ENCODE measurements around the gene SPRYD7.
"Not testable (repeated sequence)": the region's sequence is repeated elsewhere in the genome, so short reads cannot be mapped to it uniquely, and the experiment has no call there.

SPRYD7 gene

GRCh38 chr13:49932868-49933267 is 3.3 kb downstream of the SPRYD7 start:
- no peak for DNase-seq (ENCODE audit: low read depth)

GRCh38 chr13:49932066-49932465 is 4.1 kb downstream of the SPRYD7 start:
- DNase-seq (ENCODE audit: low read depth), result no peak

GRCh38 chr13:49927755-49928154 is 8.4 kb downstream of the SPRYD7 start:
- DNase-seq (ENCODE audit: low read depth), result no peak

GRCh38 chr13:49925881-49926418 is 10.2 kb downstream of the SPRYD7 start:
- DNase-seq (ENCODE audit: low read depth), result no peak

DNA sequence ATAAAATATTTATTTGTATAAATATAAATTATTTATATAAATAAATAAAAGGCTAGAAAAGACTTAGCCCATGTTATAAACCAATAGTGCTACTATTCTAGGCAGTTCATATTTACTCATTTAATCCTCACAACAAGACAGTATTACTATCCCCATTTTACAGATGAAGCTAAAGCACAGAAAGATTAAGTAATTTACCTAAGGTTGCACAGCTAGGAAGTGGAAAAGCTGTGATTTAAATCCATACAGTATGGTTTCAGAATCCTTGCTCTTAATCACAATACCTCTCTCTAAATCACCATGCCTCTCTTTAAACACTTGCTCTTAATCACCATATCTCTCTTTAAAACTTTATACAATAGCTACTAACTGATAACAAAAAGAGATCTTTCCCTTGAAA is 13.8 kb downstream of the SPRYD7 start:
- no peak for DNase-seq (ENCODE audit: low read depth)

GRCh38 chr13:49920969-49921368 is 15.2 kb downstream of the SPRYD7 start:
- DNase-seq (ENCODE audit: low read depth), result not testable (repeated sequence)

GRCh38 chr13:49918106-49918505 is 18.0 kb downstream of the SPRYD7 start:
- DNase-seq (ENCODE audit: low read depth), result not testable (repeated sequence)

- no peak for DNase-seq (ENCODE audit: low read depth)
These were observed 21.2 kb downstream of the SPRYD7 start for GRCh38 chr13:49914947-49915346.

DNA sequence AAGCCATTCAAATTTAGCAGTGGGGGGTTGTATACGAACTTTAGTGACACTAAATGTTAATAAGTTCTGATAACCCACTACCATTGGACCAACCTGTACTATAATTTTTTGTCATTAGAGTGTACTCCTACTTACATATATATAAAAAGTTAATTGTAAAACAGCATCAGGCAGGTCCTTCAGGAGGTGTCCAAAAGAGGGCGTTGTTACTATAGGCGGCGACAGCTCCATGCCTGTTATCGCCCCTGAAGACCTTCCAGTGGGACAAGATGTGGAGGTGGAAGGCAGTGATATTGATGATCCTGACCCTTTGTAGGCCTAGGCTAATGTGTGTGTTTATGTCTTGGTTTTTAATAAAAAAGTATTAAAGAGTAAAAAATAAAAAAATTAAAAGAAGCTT is 27.5 kb downstream of the SPRYD7 start:
- DNase-seq (ENCODE audit: low read depth), result no peak

- DNase-seq (ENCODE audit: low read depth), result no peak
These were observed 31.2 kb downstream of the SPRYD7 start for GRCh38 chr13:49904729-49905456.

DNA sequence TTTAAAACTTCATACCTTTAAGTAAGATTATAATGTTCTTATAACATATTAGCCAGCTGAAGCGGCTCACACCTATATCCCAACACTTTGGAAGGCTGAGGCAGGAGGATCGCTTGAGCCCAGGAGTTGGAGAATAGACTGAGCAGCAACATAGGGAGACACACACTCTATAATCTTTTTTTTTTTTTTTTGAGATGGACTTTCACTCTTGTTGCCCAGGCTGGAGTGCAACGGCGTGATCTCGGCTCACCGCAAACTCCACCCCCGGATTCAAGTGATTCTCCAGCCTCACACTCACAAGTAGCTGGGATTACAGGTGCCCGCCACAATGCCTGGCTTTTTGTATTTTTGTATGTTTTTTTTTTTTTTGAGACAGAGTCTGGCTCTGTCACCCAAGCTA is 37.3 kb downstream of the SPRYD7 start:
- DNase-seq (ENCODE audit: low read depth), result no peak

DNA sequence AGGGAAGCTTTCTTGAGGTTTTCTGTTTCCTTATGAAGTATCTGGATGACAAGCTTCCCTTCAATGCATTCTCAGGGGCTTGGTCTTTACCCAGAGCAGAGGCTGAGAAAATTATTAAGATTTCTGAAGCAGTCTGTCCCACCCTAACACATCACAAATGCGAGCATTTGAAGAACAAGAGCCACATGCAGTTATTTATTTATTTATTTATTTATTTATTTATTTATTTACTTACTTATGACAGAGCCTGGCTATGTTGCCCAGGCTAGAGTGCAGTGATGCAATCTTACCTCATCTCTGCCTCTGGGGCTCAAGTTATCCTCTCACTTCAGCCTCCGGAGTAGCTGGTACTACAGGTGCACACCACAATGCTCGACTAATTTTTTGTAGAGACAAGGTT is 38.4 kb downstream of the SPRYD7 start:
- DNase-seq (ENCODE audit: low read depth), result no peak

DNA sequence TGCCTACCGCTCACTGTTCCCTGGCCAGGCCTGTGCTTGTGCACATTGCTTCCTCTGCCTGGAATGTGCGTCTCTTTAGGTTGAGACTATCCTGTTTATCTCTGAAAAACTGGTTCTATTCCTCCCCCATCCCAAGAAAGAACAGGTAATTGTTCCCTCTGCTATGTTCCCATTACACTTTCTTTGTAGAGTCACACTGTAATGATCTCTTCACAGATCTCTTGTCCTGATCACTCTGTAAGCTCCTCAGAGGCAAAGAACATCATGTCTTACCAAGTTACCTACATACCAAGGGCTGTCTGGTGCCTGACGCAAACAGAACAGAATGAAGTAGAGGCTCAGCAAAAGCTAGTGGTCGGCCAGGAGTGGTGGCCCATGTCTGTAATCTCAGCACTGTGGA is 40.3 kb downstream of the SPRYD7 start:
- no peak for DNase-seq (ENCODE audit: low read depth)

DNA sequence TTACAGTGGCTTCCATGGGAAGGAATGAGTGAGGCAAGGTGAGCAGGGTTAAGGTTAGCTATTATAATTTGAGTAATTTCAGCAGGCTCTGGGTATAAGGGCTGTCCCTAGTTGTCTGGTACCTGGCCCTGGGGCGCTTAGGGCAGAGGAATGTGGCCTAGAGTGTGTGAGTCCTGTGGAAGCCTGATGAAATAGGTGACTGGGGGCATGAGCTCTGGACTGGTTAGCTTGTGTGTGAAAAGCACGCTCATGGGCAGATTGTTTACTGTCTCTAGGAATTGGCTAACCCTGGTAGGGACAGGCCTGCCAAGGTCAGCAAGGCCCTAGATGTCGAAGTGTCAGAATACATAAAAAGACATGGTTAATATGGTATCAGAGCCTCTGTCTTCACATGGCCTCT is 42.5 kb downstream of the SPRYD7 start:
- DNase-seq (ENCODE audit: low read depth), result no peak

GRCh38 chr13:49890376-49890775 is 45.8 kb downstream of the SPRYD7 start:
- DNase-seq (ENCODE audit: low read depth), result no peak

DNA sequence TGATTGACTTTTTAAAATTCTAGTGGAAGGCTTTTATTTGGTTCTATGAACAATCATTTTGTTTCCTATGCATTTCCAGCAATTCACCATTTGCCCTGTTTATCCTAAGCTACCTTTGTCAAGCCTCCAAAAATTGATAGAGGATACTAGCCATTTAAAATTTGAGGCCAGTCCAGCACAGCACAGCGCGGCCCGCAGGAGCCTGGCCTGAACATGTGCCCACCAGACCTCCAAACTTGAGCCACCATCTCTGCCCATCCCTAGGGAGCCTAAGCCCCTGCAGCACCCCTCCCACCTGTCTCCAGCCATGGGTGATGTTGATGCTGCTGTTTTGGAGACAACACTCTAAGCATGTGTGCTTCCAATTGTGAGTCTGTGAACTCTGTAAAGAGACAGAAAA is 57.5 kb downstream of the SPRYD7 start:
- DNase-seq (ENCODE audit: low read depth), result no peak

- no peak for DNase-seq (ENCODE audit: low read depth)
These were observed 58.4 kb downstream of the SPRYD7 start for GRCh38 chr13:49877629-49878218.

DNA sequence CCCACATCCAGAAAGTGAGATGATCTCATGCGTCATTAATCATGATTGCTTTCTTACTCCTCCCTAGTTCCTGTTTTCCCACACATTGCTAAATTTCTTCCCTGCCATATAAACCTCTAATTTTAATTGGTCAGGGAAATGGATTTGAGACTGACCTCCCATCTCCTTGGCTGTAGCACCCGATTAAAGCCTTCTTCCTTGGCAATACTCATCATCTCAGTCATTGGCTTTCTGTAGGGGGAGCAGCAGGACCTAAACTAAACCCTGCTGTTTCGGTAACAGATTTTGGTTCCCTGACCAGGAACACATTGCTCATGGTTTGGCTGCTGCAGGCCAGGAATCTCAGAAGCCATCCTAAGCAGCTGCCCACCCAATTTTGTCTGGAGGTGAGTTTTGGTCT is 61.7 kb downstream of the SPRYD7 start:
- no peak for DNase-seq (ENCODE audit: low read depth)

DNA sequence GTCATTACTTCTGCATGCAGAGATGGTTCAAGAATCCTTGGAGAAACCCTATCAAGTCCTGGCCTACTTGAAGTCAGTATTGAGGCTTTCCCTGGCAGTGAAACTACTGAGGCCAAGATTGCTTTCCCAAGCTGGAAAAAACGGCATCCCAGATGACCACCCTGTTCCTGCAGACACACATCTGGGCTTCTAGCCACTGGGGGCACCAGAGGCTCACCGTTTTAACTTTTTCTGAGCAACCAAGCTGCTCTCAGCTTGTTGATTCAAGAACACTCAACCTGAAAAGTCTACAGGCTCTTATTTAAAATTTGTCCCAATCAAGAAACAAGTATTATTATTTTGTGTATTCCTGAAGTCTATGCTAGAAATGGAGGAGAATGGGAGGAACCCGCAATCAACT is 66.6 kb downstream of the SPRYD7 start:
- DNase-seq (ENCODE audit: low read depth), result no peak

DNA sequence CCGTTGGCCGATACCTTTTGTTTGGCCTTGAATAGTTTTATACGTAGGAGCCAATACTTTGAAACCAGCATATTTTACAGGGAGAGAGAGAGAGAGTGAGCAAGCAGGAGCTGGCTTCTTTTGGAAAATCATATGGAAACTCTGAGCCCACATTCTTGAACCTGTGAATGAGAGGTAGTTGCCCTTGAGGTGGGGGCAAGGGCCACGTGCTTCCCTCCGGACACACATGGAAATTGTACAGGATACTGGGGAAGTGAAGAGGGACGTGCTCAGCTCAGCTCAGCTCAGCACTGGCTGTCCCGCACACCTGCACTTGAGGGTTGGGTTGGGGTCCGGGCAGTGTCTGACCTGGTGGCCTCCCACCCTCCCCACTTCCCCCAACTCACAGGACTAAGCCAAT is 68.3 kb downstream of the SPRYD7 start:
- DNase-seq (ENCODE audit: low read depth), result no peak

GRCh38 chr13:49865218-49865617 is 70.9 kb downstream of the SPRYD7 start:
- DNase-seq (ENCODE audit: low read depth), result no peak

DNA sequence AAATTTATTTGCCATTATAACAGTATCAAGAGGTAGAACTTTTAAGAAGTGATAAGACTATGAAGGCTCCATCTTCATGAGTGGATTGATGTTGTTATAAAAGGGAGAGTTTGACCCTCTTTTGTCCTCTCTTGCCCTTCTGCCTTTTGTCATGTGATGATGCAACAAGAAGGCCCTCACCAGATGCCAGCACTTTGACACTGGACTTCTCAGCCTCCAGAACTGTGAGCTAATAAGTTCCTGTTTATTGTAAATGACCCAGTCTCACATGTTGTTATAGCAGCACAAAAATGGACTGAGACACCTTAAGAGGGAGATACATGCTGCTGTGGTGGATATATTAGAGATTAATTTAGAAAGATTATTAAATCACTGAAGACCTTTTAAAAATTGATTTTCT is 71.6 kb downstream of the SPRYD7 start:
- no peak for DNase-seq (ENCODE audit: low read depth)
